ENCODE data around the gene C21orf91.

DNA sequence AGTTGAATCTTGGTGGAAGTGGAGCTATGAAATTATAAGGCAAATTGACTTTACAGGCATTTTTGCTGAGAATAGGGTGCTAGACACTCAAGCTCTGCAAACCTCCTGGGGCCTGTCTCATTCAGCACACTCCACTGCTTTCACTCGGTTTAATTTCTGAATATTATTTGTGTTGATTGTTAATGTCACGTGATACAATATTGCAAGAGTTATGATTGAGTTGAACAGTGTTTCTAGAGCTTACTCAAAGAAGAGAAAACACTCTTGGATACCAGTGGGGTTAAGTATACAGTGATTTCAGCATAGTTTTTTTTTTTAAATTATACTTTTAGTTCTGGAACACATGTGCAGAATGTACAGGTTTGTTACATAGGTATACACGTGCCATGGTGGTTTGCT is 49.7 kb downstream of the C21orf91 start:
- TF ChIP-seq, protein P1, sequence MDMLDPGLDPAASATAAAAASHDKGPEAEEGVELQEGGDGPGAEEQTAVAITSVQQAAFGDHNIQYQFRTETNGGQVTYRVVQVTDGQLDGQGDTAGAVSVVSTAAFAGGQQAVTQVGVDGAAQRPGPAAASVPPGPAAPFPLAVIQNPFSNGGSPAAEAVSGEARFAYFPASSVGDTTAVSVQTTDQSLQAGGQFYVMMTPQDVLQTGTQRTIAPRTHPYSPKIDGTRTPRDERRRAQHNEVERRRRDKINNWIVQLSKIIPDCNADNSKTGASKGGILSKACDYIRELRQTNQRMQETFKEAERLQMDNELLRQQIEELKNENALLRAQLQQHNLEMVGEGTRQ (CRISPR knock-in tag; IDR thresholded peaks at IDR 0.05), result no peak
- TF ChIP-seq IRF2 (CRISPR knock-in tag; IDR thresholded peaks at IDR 0.05; ENCODE audit: borderline replicate concordance, low read depth), result no peak
- TF ChIP-seq TCF7 (CRISPR knock-in tag; IDR thresholded peaks at IDR 0.05; ENCODE audit: low read depth), result no peak
- no peak for TF ChIP-seq RELA (CRISPR knock-in tag; IDR thresholded peaks at IDR 0.05; ENCODE audit: borderline replicate concordance)
- TF ChIP-seq, protein P2, sequence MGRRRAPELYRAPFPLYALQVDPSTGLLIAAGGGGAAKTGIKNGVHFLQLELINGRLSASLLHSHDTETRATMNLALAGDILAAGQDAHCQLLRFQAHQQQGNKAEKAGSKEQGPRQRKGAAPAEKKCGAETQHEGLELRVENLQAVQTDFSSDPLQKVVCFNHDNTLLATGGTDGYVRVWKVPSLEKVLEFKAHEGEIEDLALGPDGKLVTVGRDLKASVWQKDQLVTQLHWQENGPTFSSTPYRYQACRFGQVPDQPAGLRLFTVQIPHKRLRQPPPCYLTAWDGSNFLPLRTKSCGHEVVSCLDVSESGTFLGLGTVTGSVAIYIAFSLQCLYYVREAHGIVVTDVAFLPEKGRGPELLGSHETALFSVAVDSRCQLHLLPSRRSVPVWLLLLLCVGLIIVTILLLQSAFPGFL (CRISPR knock-in tag; IDR thresholded peaks at IDR 0.05; ENCODE audit: borderline replicate concordance), result no peak
- TF ChIP-seq, protein P3, sequence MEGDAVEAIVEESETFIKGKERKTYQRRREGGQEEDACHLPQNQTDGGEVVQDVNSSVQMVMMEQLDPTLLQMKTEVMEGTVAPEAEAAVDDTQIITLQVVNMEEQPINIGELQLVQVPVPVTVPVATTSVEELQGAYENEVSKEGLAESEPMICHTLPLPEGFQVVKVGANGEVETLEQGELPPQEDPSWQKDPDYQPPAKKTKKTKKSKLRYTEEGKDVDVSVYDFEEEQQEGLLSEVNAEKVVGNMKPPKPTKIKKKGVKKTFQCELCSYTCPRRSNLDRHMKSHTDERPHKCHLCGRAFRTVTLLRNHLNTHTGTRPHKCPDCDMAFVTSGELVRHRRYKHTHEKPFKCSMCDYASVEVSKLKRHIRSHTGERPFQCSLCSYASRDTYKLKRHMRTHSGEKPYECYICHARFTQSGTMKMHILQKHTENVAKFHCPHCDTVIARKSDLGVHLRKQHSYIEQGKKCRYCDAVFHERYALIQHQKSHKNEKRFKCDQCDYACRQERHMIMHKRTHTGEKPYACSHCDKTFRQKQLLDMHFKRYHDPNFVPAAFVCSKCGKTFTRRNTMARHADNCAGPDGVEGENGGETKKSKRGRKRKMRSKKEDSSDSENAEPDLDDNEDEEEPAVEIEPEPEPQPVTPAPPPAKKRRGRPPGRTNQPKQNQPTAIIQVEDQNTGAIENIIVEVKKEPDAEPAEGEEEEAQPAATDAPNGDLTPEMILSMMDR (IDR thresholded peaks at IDR 0.05), result no peak
